Muscle layer of colon (tissue), 2 donors: ENCODE results near the gene HOXC10.

Source experiments
- H3K27ac ChIP-seq: one replicate; pipeline ENCODE4 v1.7.0; 2013; ENCODE audit warnings: low read depth, mild to moderate bottlenecking, low read length, moderate library complexity
- H3K27me3 ChIP-seq, 2 donors: one replicate each; pipeline ENCODE4 v1.7.0; 2013; ENCODE audit warnings: low read length in 2 of 2, mild to moderate bottlenecking in 2 of 2; ENCODE audit not compliant: insufficient read depth in 2 of 2, control insufficient read depth in 1 of 2
- H3K36me3 ChIP-seq: one replicate; pipeline ENCODE4 v1.7.0; 2013; ENCODE audit warnings: mild to moderate bottlenecking, low read length; ENCODE audit not compliant: insufficient read depth
- H3K4me1 ChIP-seq: one replicate; pipeline ENCODE4 v1.7.0; 2013; ENCODE audit warnings: mild to moderate bottlenecking, low read length; ENCODE audit not compliant: insufficient read depth
- H3K4me3 ChIP-seq, 2 donors: one replicate each; pipeline ENCODE4 v1.7.0; 2013; ENCODE audit warnings: low read length in 2 of 2, low read depth in 1 of 2, mild to moderate bottlenecking in 1 of 2, moderate library complexity in 1 of 2
- H3K9ac ChIP-seq: one replicate; pipeline ENCODE4 v1.7.0; 2013; ENCODE audit warnings: low read length
- H3K9me3 ChIP-seq: one replicate; pipeline ENCODE4 v1.7.0; 2013; ENCODE audit warnings: mild to moderate bottlenecking, low read length
- donor health status: abdominal sarcoma.
- donor health status: Adenocarcinoma of cecum.

HOXC10 gene

DNA sequence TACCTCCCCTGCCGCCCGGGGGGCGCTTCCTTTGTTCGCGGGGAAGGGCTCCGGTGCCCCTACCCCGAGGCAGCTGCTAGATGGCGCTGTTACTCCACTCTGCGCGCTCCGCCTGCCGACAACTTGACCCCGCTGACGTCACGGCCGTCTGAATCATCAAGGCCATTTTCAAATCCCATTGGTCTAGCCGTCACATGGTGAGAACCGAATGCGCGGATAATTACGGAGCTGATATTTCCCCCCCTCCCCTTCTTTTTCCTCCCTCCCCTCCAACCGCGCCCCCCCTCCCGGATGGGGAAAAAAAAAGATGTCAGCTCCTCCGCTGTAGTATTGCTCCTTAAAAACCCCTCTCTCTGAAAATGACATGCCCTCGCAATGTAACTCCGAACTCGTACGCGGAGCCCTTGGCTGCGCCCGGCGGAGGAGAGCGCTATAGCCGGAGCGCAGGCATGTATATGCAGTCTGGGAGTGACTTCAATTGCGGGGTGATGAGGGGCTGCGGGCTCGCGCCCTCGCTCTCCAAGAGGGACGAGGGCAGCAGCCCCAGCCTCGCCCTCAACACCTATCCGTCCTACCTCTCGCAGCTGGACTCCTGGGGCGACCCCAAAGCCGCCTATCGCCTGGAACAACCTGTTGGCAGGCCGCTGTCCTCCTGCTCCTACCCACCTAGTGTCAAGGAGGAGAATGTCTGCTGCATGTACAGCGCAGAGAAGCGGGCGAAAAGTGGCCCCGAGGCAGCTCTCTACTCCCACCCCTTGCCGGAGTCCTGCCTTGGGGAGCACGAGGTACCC is at the start of gene HOXC10:
TSS of gene HOXC10 (plus strand) at position 246 of the 791 bp plus-strand sequence. CDS start at position 360, 114 bp downstream.
- peaks cover 61 to 88% of the 10 kb centered on the region in 2 donors for H3K27me3 ChIP-seq
- H3K4me3 ChIP-seq = peak within 1 kb of the TSS; percentile 22 to 63
- no peak within 1 kb of the TSS for H3K27ac ChIP-seq
- no peak within 1 kb of the TSS for H3K9ac ChIP-seq
- H3K4me1 ChIP-seq = peaks cover 20% of the 10 kb centered on the region
- H3K9me3 ChIP-seq = no peaks in the 10 kb centered on the region
- no peaks in the 10 kb centered on the region for H3K36me3 ChIP-seq

DNA sequence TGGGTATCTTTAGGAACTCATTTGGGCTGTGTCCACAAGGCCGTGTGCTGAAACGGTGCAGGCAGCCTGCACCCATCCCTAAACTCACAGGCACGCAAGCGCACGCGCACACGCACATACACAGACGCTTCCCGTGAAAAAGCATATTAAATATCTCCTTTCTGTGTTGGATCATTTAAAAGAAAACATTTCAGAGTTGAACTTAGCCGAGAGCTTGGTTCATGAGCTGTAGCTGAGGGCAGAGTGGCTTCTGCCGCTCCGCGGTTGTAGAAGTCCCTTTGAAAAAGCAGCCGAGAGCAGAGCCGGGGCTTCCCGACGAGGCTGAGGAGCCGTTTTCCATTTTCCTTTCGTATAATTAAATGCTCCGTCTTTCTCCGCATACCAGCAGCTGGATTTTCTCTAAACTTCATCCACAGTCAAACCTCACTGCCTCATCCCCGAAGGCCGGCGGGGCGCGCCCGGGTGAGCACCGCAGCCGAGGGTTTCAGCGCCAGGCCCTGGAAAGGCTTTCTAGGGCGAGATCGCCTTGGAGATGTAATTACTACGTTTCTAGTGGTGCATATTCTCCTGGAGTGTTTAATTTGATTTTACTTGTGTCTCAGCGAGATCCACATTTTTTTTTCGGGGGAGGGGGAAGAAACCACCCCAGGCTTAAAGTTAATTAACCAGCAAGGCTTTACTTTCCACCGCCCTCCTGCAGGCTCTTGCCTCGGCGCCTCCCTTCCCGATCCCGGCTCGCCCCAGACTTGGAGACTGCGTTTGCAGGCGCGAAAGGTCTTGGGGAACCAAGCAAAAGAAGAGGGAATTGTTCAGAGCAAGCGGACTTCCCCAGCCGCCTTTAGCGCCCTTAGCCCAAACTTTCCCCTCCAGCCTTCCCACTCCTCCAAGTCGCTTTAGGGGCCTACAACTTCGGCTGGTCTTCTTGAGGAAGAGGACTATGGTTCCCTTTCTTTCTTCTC is 49.3 kb upstream of the HOXC10 start:
- Histone ChIP-seq H3K9ac (no peak overlapping the region), H3K27me3 (peaks cover 89 to 98% of the 10 kb centered on the region in 2 donors), H3K4me3 (no peak overlapping the region), H3K9me3 (no peaks in the 10 kb centered on the region), H3K4me1 (peaks cover 10% of the 10 kb centered on the region), H3K36me3 (no peaks in the 10 kb centered on the region), H3K27ac (no peak overlapping the region)

DNA sequence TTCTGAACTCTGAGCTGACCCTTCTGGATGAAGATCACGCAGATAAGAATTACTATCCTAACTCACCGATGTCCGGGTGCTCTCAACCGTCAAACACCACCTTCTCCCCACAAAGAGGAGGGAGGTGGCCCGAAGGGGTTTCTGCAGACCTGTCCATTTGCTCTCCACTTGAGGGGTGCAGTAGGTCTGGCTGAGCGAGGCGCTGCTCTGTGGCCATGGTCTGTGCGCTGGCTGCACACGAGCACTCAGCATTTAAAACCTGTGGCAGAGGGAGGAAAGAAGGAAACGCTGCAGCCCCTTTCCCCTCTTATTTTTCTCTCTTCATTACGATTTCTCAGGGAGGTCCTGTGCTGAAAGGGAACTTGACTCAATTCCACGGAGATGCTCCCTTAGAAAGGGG is 47.8 kb upstream of the HOXC10 start:
- Histone ChIP-seq H3K27ac (no peak overlapping the region), H3K27me3 (peaks cover 91 to 98% of the 10 kb centered on the region in 2 donors)

DNA sequence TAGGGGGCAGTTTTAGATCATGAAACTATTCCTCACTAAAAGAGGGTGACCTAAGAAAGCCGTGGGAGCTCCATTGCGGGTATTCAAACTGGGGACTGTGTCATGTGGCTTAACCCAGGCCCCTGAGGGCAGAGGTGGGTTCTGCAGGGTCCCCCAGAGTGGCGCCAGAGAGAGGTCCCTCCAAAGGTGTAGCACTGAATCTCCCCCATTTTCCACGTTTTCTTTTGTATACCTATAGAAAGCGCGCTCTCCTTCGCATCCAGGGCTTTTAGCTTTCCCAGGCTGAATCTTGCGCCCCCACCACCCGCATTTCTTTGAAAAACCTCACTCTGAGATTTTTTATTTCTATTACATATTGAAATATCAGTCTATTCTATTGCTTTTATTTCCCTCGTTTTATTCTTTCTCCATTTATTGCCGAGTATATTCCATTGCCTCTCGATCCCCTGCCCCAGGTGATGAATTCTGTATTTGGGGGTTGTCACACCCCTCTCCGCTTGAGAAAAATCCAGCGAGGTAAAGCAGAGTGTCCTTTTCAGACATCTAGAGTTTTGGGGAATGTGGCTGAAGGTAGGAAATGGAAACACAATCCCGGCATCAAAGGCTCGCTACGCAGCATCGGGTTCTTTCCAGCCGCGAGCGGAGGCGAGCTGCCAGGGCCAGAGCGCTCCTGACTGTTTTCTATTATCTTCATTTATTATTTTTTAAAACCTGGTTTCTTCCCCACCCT is 47.2 kb upstream of the HOXC10 start:
- no peaks in the 10 kb centered on the region for H3K9me3 ChIP-seq
- H3K9ac ChIP-seq = no peak overlapping the region
- peaks cover 10% of the 10 kb centered on the region for H3K4me1 ChIP-seq
- peaks cover 89 to 98% of the 10 kb centered on the region in 2 donors for H3K27me3 ChIP-seq
- no peaks in the 10 kb centered on the region for H3K36me3 ChIP-seq
- no peak overlapping the region for H3K27ac ChIP-seq
- no peak overlapping the region for H3K4me3 ChIP-seq

More for the DNA sequence above, 47.8 kb upstream of the HOXC10 start:
- Histone ChIP-seq H3K9me3 (no peaks in the 10 kb centered on the region), H3K36me3 (no peaks in the 10 kb centered on the region), H3K9ac (no peak overlapping the region), H3K4me1 (peaks cover 10% of the 10 kb centered on the region), H3K4me3 (no peak overlapping the region)

DNA sequence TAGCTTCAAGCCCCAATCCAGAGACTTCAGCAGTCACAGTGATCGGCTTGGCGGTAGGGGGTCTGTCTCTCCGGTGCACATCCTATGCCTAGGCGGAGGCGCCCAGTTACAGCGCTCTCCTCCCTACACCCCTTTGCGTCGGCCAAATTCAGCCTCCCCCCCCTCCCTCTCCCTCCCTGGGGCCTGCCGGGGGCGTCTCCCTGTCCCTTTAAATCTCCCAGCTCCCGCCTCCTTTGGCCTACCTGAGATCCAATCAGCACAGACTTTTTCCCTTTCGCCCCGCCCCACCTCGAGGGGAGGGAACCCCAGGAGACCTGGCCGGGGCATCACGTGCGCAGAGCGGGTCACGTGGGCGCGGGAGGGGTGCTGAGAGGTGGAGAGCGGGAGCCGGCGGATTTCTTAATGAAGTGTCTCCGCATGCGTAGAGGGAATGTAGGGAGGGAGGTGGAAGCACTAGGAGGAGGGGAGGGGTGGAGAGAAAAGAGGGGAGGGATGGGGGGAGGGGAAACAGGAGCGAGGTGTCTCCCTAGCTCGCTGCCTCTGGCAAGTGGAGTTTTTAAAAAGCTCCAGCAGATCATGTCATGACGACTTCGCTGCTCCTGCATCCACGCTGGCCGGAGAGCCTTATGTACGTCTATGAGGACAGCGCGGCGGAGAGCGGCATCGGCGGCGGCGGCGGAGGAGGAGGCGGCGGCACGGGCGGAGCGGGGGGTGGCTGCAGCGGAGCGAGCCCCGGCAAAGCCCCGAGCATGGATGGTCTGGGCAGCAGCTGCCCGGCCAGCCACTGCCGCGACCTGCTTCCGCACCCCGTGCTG is 46.4 kb upstream of the HOXC10 start, which contains the start of gene HOXC13:
TSS of gene HOXC13 (plus strand) at position 506 of the 815 bp plus-strand sequence. CDS start at position 582, 76 bp downstream.
- no peaks in the 10 kb centered on the region for H3K36me3 ChIP-seq
- peaks cover 92 to 98% of the 10 kb centered on the region in 2 donors for H3K27me3 ChIP-seq
- H3K9ac ChIP-seq = no peak within 1 kb of the TSS
- no peak within 1 kb of the TSS for H3K4me3 ChIP-seq
- H3K27ac ChIP-seq = no peak within 1 kb of the TSS
- peaks cover 10% of the 10 kb centered on the region for H3K4me1 ChIP-seq
- H3K9me3 ChIP-seq = no peaks in the 10 kb centered on the region

DNA sequence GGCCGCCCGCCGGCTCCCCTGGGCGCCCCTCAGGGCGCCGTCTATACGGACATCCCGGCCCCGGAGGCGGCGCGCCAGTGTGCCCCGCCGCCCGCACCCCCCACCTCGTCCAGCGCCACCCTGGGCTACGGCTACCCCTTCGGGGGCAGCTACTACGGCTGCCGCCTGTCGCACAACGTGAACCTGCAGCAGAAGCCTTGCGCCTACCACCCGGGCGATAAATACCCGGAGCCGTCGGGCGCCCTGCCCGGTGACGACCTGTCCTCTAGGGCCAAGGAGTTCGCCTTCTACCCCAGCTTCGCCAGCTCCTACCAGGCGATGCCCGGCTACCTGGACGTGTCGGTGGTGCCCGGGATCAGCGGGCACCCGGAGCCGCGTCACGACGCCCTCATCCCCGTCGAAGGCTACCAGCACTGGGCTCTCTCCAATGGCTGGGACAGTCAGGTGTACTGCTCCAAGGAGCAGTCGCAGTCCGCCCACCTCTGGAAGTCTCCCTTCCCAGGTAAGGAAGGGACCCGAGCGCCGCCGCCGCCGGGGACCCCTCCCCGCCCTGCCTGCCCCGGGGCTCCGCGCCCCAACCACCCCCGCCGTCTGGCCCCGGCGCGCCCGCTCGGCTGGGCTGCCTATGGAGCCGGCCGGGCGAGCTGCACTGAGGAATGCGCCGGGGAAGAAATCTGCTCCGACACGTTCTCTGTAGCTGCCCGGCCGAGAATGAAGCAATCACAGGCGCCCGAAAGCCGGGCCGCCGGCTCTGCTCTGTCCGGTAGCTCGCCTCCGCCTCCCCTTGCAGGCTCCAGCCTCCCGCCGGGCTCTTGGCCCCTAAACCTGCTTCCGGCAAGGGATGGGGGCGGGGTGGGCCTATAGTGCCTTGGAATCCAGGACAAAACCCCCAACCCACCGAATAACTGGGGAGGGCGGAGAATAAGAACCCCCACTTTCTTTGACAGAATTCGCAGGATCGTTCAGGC is 45.5 kb upstream of the HOXC10 start:
- H3K27ac ChIP-seq = no peak overlapping the region
- peaks cover 94 to 98% of the 10 kb centered on the region in 2 donors for H3K27me3 ChIP-seq
- H3K9ac ChIP-seq = no peak overlapping the region
- peaks cover 10% of the 10 kb centered on the region for H3K4me1 ChIP-seq
- no peaks in the 10 kb centered on the region for H3K36me3 ChIP-seq
- H3K9me3 ChIP-seq = no peaks in the 10 kb centered on the region
- no peak overlapping the region for H3K4me3 ChIP-seq

DNA sequence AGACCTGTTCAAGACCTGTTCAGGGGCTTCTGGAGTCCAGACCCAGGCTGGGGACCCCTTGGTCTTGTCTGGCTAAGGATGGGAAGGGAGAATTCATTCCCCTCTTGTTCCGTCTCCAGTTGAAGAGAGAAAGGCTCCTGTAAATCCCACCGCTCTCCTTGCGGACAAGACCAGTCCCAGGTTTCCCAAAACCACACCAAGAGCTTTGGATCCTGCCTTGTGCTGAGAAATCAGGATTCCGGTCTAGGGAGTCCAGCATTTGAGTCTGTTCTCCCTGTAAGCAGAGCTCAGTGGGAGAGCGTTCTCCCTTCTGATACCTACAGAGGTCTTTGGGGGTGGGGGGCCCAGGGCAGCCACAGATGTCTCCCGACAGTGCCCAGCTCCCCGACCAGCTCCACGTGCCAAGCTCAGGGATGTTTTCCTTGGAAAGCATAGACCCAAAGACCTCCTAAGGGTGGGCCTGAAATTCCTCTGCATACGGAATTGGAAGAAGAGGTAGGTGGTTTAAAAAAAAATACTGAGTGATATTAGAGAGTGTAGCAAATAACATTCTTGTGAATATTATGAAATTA is 44.4 kb upstream of the HOXC10 start:
- Histone ChIP-seq H3K9ac (no peak overlapping the region), H3K4me3 (no peak overlapping the region), H3K36me3 (no peaks in the 10 kb centered on the region), H3K4me1 (peaks cover 7% of the 10 kb centered on the region), H3K27me3 (peaks cover 94 to 98% of the 10 kb centered on the region in 2 donors), H3K27ac (no peak overlapping the region), H3K9me3 (no peaks in the 10 kb centered on the region)

DNA sequence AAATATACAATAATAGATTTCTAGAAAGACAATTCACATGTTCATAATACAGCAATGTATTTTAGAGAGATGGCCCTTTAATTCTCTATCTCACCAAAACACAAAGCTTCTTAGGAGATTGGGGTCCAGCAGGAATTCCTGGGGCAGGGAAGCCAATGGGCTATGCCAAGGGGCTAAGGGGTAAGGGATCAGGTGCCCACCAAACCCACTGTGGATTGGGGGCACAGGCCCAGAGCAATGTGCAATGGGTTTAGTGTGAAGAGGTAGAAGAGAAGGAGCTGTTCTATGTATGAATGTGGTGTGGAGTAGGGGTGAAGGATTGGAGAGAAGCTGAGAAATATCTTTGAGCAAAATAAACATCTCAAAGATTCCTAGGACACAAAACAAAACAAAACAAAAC is 43.8 kb upstream of the HOXC10 start:
- Histone ChIP-seq H3K4me3 (no peak overlapping the region), H3K9ac (no peak overlapping the region), H3K4me1 (peaks cover 4% of the 10 kb centered on the region), H3K36me3 (no peaks in the 10 kb centered on the region), H3K27me3 (peaks cover 95 to 98% of the 10 kb centered on the region in 2 donors), H3K27ac (no peak overlapping the region), H3K9me3 (no peaks in the 10 kb centered on the region)

DNA sequence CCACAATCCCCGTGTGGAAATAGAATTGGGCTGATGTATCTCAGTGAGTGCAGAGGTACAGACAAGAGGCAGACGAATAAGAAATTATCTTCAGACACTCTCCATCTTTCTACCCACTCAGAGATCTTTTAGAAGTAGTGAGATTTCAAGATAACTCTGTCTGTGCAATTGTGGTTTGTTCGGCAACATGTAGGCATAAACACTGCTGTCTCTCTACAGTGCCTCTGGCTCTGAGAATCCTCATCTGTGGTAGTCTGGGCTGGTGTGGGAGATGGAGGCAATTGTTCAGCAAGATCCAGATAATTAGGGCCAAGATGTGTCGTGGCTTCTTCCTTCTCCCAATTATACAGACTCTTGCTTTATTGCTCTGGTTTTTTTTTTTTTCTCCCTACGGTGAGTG is 43.2 kb upstream of the HOXC10 start:
- no peak overlapping the region for H3K9ac ChIP-seq
- no peak overlapping the region for H3K4me3 ChIP-seq
- no peaks in the 10 kb centered on the region for H3K9me3 ChIP-seq
- H3K27ac ChIP-seq = no peak overlapping the region
- peaks cover 4% of the 10 kb centered on the region for H3K4me1 ChIP-seq
- no peaks in the 10 kb centered on the region for H3K36me3 ChIP-seq
- peaks cover 95 to 98% of the 10 kb centered on the region in 2 donors for H3K27me3 ChIP-seq
